GM23338 (cell line): ENCODE data around the gene DMD. TPM values are rescaled to one million over a fixed set of nuclear protein-coding genes. Genes with fewer than 3 reads are reported as not detected.

ENCODE experiments used
- CREB1 ChIP-seq: fragments of 250-450 bp; sonication (Bioruptor Pico); IDR thresholded peaks from 2 replicates; pipeline ENCODE4 v1.5.0; 2020; ENCODE audit warnings: low read depth, mild to moderate bottlenecking, moderate library complexity
- CTCF ChIP-seq, 2 experiments: fragments of 200-600 bp in 1 of 2; sonication (generic) in 1 of 2; conservative IDR thresholded peaks; 2 replicates each; pipeline versions ENCODE4 v1.5.1 to v1.6.1; 2016 to 2017; ENCODE audit warnings: antibody characterized with exemption in 2 of 2, low read depth in 2 of 2, mild to moderate bottlenecking in 2 of 2, moderate library complexity in 1 of 2
- EZH2 ChIP-seq: fragments of 200-600 bp; sonication (generic); IDR thresholded peaks from one replicate; pipeline ENCODE4 v1.8.0; 2017; ENCODE audit warnings: antibody characterized with exemption, mild to moderate bottlenecking, low read depth; ENCODE audit not compliant: unreplicated experiment
- EZH2phosphoT487 ChIP-seq: fragments of 200-600 bp; sonication (generic); IDR thresholded peaks from one replicate; pipeline ENCODE4 v1.8.1; 2018; ENCODE audit warnings: antibody characterized with exemption; ENCODE audit not compliant: unreplicated experiment
- JUNB ChIP-seq: IDR thresholded peaks from one replicate; pipeline ENCODE4 v1.6.1; 2016; ENCODE audit warnings: antibody characterized with exemption; ENCODE audit not compliant: unreplicated experiment
- NANOG ChIP-seq: IDR thresholded peaks from 2 replicates; pipeline ENCODE4 v1.6.1; 2016; ENCODE audit warnings: antibody characterized with exemption, borderline replicate concordance
- POLR2AphosphoS5 ChIP-seq: IDR thresholded peaks from 2 replicates; pipeline ENCODE4 v1.6.1; 2016; ENCODE audit warnings: antibody characterized with exemption, low read depth
- STAT1 ChIP-seq: IDR thresholded peaks from one replicate; pipeline ENCODE4 v1.6.1; 2016; ENCODE audit warnings: antibody characterized with exemption; ENCODE audit not compliant: unreplicated experiment
- ZNF114 ChIP-seq: fragments of 250-450 bp; sonication (Bioruptor Pico); IDR thresholded peaks from 2 replicates; pipeline ENCODE4 v1.5.0; 2020; ENCODE audit warnings: mild to moderate bottlenecking, moderate library complexity
- ZNF331 ChIP-seq: fragments of 250-450 bp; sonication (Bioruptor Pico); IDR thresholded peaks from 2 replicates; pipeline ENCODE4 v1.5.0; 2020; ENCODE audit warnings: low read depth, mild to moderate bottlenecking, moderate library complexity
- ZNF462 ChIP-seq: fragments of 250-450 bp; sonication (Bioruptor Pico); IDR thresholded peaks from 2 replicates; pipeline ENCODE4 v1.5.0; 2020; ENCODE audit warnings: mild to moderate bottlenecking, moderate library complexity
- polyA plus RNA-seq: library from polyadenylated mRNA; unstranded; fragments of >200 nt; fragmentation: Nextera tagmentation; extraction: Ambion mirVana; gene quantifications from 2 replicates; pipeline ENCODE4 v1.2.1, GENCODE V29; 2016
- total RNA-seq: library from RNA; depleted of rRNA; stranded (reverse); fragments of >200 nt; shearing (Covaris generic); gene quantifications from 2 replicates; pipeline ENCODE4 v1.2.3, GENCODE V29; 2014
- TF ChIP-seq, protein P1 (sequence below): IDR thresholded peaks from one replicate; pipeline ENCODE4 v1.6.1; 2018; ENCODE audit warnings: antibody characterized with exemption; ENCODE audit not compliant: unreplicated experiment

DMD gene
- total and polyA plus RNA-seq, 2 experiments from 2014 or later, result 4.5 to 7.6 TPM

DNA sequence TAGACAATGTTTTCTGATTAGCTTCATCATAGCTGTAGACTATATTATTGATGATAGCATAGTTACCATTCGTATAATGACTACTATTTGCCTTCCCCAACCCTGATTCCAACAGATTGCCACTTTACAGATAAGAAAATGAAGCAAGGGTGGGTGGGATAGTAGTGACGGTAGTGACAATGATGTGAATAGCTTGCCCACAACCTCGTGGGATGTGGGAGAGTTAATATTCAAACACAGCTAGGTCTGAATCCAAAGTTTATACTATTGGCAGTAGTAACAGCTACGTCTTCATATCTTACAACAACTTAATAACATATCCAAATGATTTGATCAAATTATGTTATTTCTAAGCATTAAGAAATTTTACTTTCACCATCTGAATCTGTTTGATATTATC is 1372.7 kb downstream of the DMD start (continued):
- TF ChIP-seq ZNF462 (CRISPR knock-in tag) (no peak), STAT1 (no peak), EZH2phosphoT487 (no peak), ZNF331 (CRISPR knock-in tag) (no peak), JUNB (no peak), CREB1 (no peak), NANOG (no peak), POLR2AphosphoS5 (no peak), EZH2 (no peak), CTCF (conservative IDR thresholded peaks at IDR 0.05; ENCODE audit: low read depth in 2 of 2) (no peak), ZNF114 (no peak)
- TF ChIP-seq, protein P1, sequence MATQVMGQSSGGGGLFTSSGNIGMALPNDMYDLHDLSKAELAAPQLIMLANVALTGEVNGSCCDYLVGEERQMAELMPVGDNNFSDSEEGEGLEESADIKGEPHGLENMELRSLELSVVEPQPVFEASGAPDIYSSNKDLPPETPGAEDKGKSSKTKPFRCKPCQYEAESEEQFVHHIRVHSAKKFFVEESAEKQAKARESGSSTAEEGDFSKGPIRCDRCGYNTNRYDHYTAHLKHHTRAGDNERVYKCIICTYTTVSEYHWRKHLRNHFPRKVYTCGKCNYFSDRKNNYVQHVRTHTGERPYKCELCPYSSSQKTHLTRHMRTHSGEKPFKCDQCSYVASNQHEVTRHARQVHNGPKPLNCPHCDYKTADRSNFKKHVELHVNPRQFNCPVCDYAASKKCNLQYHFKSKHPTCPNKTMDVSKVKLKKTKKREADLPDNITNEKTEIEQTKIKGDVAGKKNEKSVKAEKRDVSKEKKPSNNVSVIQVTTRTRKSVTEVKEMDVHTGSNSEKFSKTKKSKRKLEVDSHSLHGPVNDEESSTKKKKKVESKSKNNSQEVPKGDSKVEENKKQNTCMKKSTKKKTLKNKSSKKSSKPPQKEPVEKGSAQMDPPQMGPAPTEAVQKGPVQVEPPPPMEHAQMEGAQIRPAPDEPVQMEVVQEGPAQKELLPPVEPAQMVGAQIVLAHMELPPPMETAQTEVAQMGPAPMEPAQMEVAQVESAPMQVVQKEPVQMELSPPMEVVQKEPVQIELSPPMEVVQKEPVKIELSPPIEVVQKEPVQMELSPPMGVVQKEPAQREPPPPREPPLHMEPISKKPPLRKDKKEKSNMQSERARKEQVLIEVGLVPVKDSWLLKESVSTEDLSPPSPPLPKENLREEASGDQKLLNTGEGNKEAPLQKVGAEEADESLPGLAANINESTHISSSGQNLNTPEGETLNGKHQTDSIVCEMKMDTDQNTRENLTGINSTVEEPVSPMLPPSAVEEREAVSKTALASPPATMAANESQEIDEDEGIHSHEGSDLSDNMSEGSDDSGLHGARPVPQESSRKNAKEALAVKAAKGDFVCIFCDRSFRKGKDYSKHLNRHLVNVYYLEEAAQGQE, result no peak
